Activated naive CD4-positive, alpha-beta T cell treated with anti-CD3 and anti-CD28 coated beads, Interleukin-2, amount 50 U/mL, for 72 hours (primary cell): Measurements from ENCODE around the gene AJAP1. TPM values are rescaled to one million over a fixed set of nuclear protein-coding genes. Genes with fewer than 3 reads are reported as not detected.
"Not testable (repeated sequence)": the region's sequence is repeated elsewhere in the genome, so short reads cannot be mapped to it uniquely, and the experiment has no call there.

Experiments
- ATAC-seq, 2 donors: fragments of 150-1000 bp; cut with Tn5 transposase; 2 replicates each; pipeline ENCODE4 v1.10.0; 2021; ENCODE audit warnings: mild to moderate bottlenecking in 2 of 2, moderate library complexity in 2 of 2
- DNase-seq, 2 donors: peaks; one replicate each; pipeline ENCODE4 v3.0.0; 2021 to 2022; ENCODE audit warnings: low spot score in 2 of 2
- H3K27ac Mint-ChIP-seq, 2 donors: one replicate each; pipeline ENCODE4 v1.8.0; 2022; ENCODE audit warnings: mild to moderate bottlenecking in 2 of 2, mixed read lengths in 2 of 2
- H3K36me3 Mint-ChIP-seq, 2 donors: one replicate each; pipeline ENCODE4 v1.8.0; 2022; ENCODE audit warnings: mixed read lengths in 2 of 2
- H3K9me3 Mint-ChIP-seq, 2 donors: one replicate each; pipeline ENCODE4 v1.8.0; 2022; ENCODE audit warnings: mixed read lengths in 2 of 2
- total RNA-seq, 2 donors: library from RNA; stranded (reverse); gene quantifications; one replicate each; pipeline ENCODE4 v1.2.3, GENCODE V29; 2022

The AJAP1 gene
- total RNA-seq, 2 donors from 2014 or later: 0.21 TPM; not detected in 1

- no peaks in the 10 kb centered on the region for H3K9me3 Mint-ChIP-seq
- no peak overlapping the region for H3K27ac Mint-ChIP-seq
- no peak for DNase-seq
- no peak for ATAC-seq
- H3K36me3 Mint-ChIP-seq: no peaks in the 10 kb centered on the region
Observed at GRCh38 chr1:4664606-4665005, 10.2 kb downstream of the AJAP1 start.

GRCh38 chr1:4665456-4665855 lies 11.0 kb downstream of the AJAP1 start:
- ATAC-seq (no peak), DNase-seq (no peak)
- H3K36me3 Mint-ChIP-seq: no peaks in the 10 kb centered on the region
- H3K27ac Mint-ChIP-seq: no peak overlapping the region
- H3K9me3 Mint-ChIP-seq: no peaks in the 10 kb centered on the region

GRCh38 chr1:4666683-4667082 lies 12.3 kb downstream of the AJAP1 start:
- H3K27ac Mint-ChIP-seq, DNase-seq, H3K9me3 Mint-ChIP-seq, ATAC-seq, H3K36me3 Mint-ChIP-seq: not testable (repeated sequence)

GRCh38 chr1:4668743-4669700 lies 14.6 kb downstream of the AJAP1 start:
- H3K36me3 Mint-ChIP-seq: no peaks in the 10 kb centered on the region
- H3K27ac Mint-ChIP-seq: no peak overlapping the region
- DNase-seq (no peak), ATAC-seq (no peak)
- H3K9me3 Mint-ChIP-seq: no peaks in the 10 kb centered on the region

- Mint-ChIP-seq H3K9me3 (no peaks in the 10 kb centered on the region), H3K36me3 (no peaks in the 10 kb centered on the region), H3K27ac (no peak overlapping the region)
- no peak for DNase-seq
- ATAC-seq: no peak
Observed at GRCh38 chr1:4670265-4670664, 15.9 kb downstream of the AJAP1 start.

- Mint-ChIP-seq H3K36me3 (no peaks in the 10 kb centered on the region), H3K9me3 (no peaks in the 10 kb centered on the region), H3K27ac (no peak overlapping the region)
- DNase-seq (no peak), ATAC-seq (no peak)
Observed at GRCh38 chr1:4671828-4672227, 17.4 kb downstream of the AJAP1 start.

- H3K36me3 Mint-ChIP-seq: peaks cover 0 to 2% of the 10 kb centered on the region in 2 donors
- no peak overlapping the region for H3K27ac Mint-ChIP-seq
- peaks cover 9% of the 10 kb centered on the region in 2 donors for H3K9me3 Mint-ChIP-seq
- ATAC-seq (no peak), DNase-seq (no peak)
Observed at GRCh38 chr1:4673494-4673893, 19.1 kb downstream of the AJAP1 start.

- DNase-seq: no peak
- H3K36me3 Mint-ChIP-seq: peaks cover 0 to 8% of the 10 kb centered on the region in 2 donors
- peaks cover 14 to 15% of the 10 kb centered on the region in 2 donors for H3K9me3 Mint-ChIP-seq
- H3K27ac Mint-ChIP-seq: no peak overlapping the region
- ATAC-seq: no peak
Observed at GRCh38 chr1:4674117-4674516, 19.7 kb downstream of the AJAP1 start.

GRCh38 chr1:4674676-4675075 lies 20.3 kb downstream of the AJAP1 start:
- H3K27ac Mint-ChIP-seq: no peak overlapping the region
- DNase-seq (no peak), ATAC-seq (no peak)
- peaks cover 14 to 15% of the 10 kb centered on the region in 2 donors for H3K9me3 Mint-ChIP-seq
- H3K36me3 Mint-ChIP-seq: peaks cover 0 to 8% of the 10 kb centered on the region in 2 donors

- DNase-seq (no peak), ATAC-seq (no peak)
- Mint-ChIP-seq H3K9me3 (peaks cover 17 to 18% of the 10 kb centered on the region in 2 donors), H3K27ac (no peak overlapping the region), H3K36me3 (peaks cover 0 to 9% of the 10 kb centered on the region in 2 donors)
Observed at GRCh38 chr1:4675454-4676186, 21.2 kb downstream of the AJAP1 start.

- no peak for DNase-seq
- ATAC-seq: no peak
- H3K9me3 Mint-ChIP-seq: peaks cover 21 to 22% of the 10 kb centered on the region in 2 donors
- H3K36me3 Mint-ChIP-seq: peaks cover 0 to 13% of the 10 kb centered on the region in 2 donors
- H3K27ac Mint-ChIP-seq: no peak overlapping the region
Observed at GRCh38 chr1:4676253-4676652, 21.8 kb downstream of the AJAP1 start.

- DNase-seq (no peak), ATAC-seq (no peak)
- Mint-ChIP-seq H3K9me3 (peaks cover 21 to 22% of the 10 kb centered on the region in 2 donors), H3K36me3 (peaks cover 0 to 13% of the 10 kb centered on the region in 2 donors), H3K27ac (no peak overlapping the region)
Observed at GRCh38 chr1:4677608-4678007, 23.2 kb downstream of the AJAP1 start.

GRCh38 chr1:4678066-4678717 lies 23.8 kb downstream of the AJAP1 start:
- H3K27ac Mint-ChIP-seq: no peak overlapping the region
- ATAC-seq (no peak), DNase-seq (no peak)
- peaks cover 21 to 22% of the 10 kb centered on the region in 2 donors for H3K9me3 Mint-ChIP-seq
- H3K36me3 Mint-ChIP-seq: peaks cover 0 to 13% of the 10 kb centered on the region in 2 donors

GRCh38 chr1:4681026-4681425 lies 26.6 kb downstream of the AJAP1 start:
- Mint-ChIP-seq H3K36me3 (peaks cover 0 to 13% of the 10 kb centered on the region in 2 donors), H3K27ac (no peak overlapping the region), H3K9me3 (peaks cover 21 to 22% of the 10 kb centered on the region in 2 donors)
- no peak for ATAC-seq
- no peak for DNase-seq

GRCh38 chr1:4682607-4683220 lies 28.3 kb downstream of the AJAP1 start:
- H3K9me3 Mint-ChIP-seq: peaks cover 19 to 21% of the 10 kb centered on the region in 2 donors
- H3K36me3 Mint-ChIP-seq: peaks cover 0 to 13% of the 10 kb centered on the region in 2 donors
- no peak overlapping the region for H3K27ac Mint-ChIP-seq
- ATAC-seq: no peak
- no peak for DNase-seq

- peaks cover 0 to 5% of the 10 kb centered on the region in 2 donors for H3K36me3 Mint-ChIP-seq
- DNase-seq: no peak
- ATAC-seq: no peak
- peaks cover 6 to 7% of the 10 kb centered on the region in 2 donors for H3K9me3 Mint-ChIP-seq
- H3K27ac Mint-ChIP-seq: no peak overlapping the region
Observed at GRCh38 chr1:4684136-4684535, 29.7 kb downstream of the AJAP1 start.
